ENCODE data around the gene SPDYE1.
A peak's percentile ranks its signal among the peaks of the same experiment; 100 is the strongest.
"Not testable (repeated sequence)": the region's sequence is repeated elsewhere in the genome, so short reads cannot be mapped to it uniquely, and the experiment has no call there.

Gene SPDYE1

GRCh38 chr7:43997532-43997931 lies at the start of gene SPDYE1:
Gene SPDYE1, plus strand, starts transcription at chr7:43997897. Its CDS starts 2,053 bp downstream, at chr7:43999950.
- not testable (repeated sequence) for DNase-seq (ENCODE audit: low read depth, low spot score)

GRCh38 chr7:43952028-43952427 lies 45.7 kb upstream of the SPDYE1 start:
- no peak for DNase-seq (ENCODE audit: low read depth, low spot score)

- no peak for DNase-seq (ENCODE audit: low read depth, low spot score)
Measured at GRCh38 chr7:43953071-43953470, 44.6 kb upstream of the SPDYE1 start.

- DNase-seq (ENCODE audit: low read depth, low spot score) = peak; percentile 77
Measured at GRCh38 chr7:43954524-43955228, 43.0 kb upstream of the SPDYE1 start.

- DNase-seq (ENCODE audit: low read depth, low spot score) = no peak
Measured at GRCh38 chr7:43956027-43956426, 41.7 kb upstream of the SPDYE1 start.

GRCh38 chr7:43960933-43961332 lies 36.8 kb upstream of the SPDYE1 start:
- DNase-seq (ENCODE audit: low read depth, low spot score) = no peak

- DNase-seq (ENCODE audit: low read depth, low spot score) = not testable (repeated sequence)
Measured at GRCh38 chr7:43966392-43966791, 31.3 kb upstream of the SPDYE1 start.

GRCh38 chr7:43968172-43969040 lies 29.3 kb upstream of the SPDYE1 start:
- DNase-seq (ENCODE audit: low read depth, low spot score) = peak; percentile 15

GRCh38 chr7:43969586-43969985 lies 28.1 kb upstream of the SPDYE1 start:
- not testable (repeated sequence) for DNase-seq (ENCODE audit: low read depth, low spot score)

- DNase-seq (ENCODE audit: low read depth, low spot score) = not testable (repeated sequence)
Measured at GRCh38 chr7:43970698-43971097, 27.0 kb upstream of the SPDYE1 start.

- DNase-seq (ENCODE audit: low read depth, low spot score) = not testable (repeated sequence)
Measured at GRCh38 chr7:43974033-43974573, 23.6 kb upstream of the SPDYE1 start.

GRCh38 chr7:43974725-43975482 lies 22.8 kb upstream of the SPDYE1 start:
- not testable (repeated sequence) for DNase-seq (ENCODE audit: low read depth, low spot score)

- no peak for DNase-seq (ENCODE audit: low read depth, low spot score)
Measured at GRCh38 chr7:43977525-43977924, 20.2 kb upstream of the SPDYE1 start.

GRCh38 chr7:43978102-43978501 lies 19.6 kb upstream of the SPDYE1 start:
- not testable (repeated sequence) for DNase-seq (ENCODE audit: low read depth, low spot score)

- DNase-seq (ENCODE audit: low read depth, low spot score) = not testable (repeated sequence)
Measured at GRCh38 chr7:43982848-43983247, 14.8 kb upstream of the SPDYE1 start.

GRCh38 chr7:43983736-43984135 lies 14.0 kb upstream of the SPDYE1 start:
- not testable (repeated sequence) for DNase-seq (ENCODE audit: low read depth, low spot score)

GRCh38 chr7:43985904-43986864 lies 11.5 kb upstream of the SPDYE1 start:
- DNase-seq (ENCODE audit: low read depth, low spot score) = peak; percentile 88

- DNase-seq (ENCODE audit: low read depth, low spot score) = not testable (repeated sequence)
Measured at GRCh38 chr7:43987476-43987875, 10.2 kb upstream of the SPDYE1 start.

GRCh38 chr7:43990011-43990585 lies 7.6 kb upstream of the SPDYE1 start:
- DNase-seq (ENCODE audit: low read depth, low spot score) = not testable (repeated sequence)

- DNase-seq (ENCODE audit: low read depth, low spot score) = not testable (repeated sequence)
Measured at GRCh38 chr7:43990829-43991228, 6.9 kb upstream of the SPDYE1 start.
